OCI-LY1 (cell line): Measurements from ENCODE around the gene IL12RB1.
A peak's percentile ranks its signal among the peaks of the same experiment; 100 is the strongest.
"Not testable (repeated sequence)": the region's sequence is repeated elsewhere in the genome, so short reads cannot be mapped to it uniquely, and the experiment has no call there.

Source experiments
- H2AFZ ChIP-seq: fragments of 200-600 bp; sonication (generic), shearing (Covaris generic); 2 replicates; pipeline ENCODE4 v1.6.0; 2014; ENCODE audit warnings: antibody characterized with exemption, mild to moderate bottlenecking, low read length
- H3F3A ChIP-seq: fragments of 200-600 bp; sonication (generic), shearing (Covaris generic); 2 replicates; pipeline ENCODE4 v1.6.0; 2014; ENCODE audit warnings: mild to moderate bottlenecking, antibody characterized with exemption, low read length, moderate library complexity; ENCODE audit not compliant: insufficient read depth
- H3K27ac ChIP-seq: fragments of 200-600 bp; sonication (generic); 2 replicates; pipeline ENCODE4 v1.5.1; 2014; ENCODE audit warnings: low read length, mixed run types, mild to moderate bottlenecking, low read depth; ENCODE audit not compliant: poor library complexity, severe bottlenecking
- H3K27me3 ChIP-seq: fragments of 200-600 bp; sonication (generic); 2 replicates; pipeline ENCODE4 v1.6.0; 2014; ENCODE audit warnings: antibody characterized with exemption, mild to moderate bottlenecking, low read length, moderate library complexity; ENCODE audit not compliant: insufficient read depth
- H3K36me3 ChIP-seq: fragments of 200-600 bp; sonication (generic); 2 replicates; pipeline ENCODE4 v1.6.1; 2014; ENCODE audit warnings: mild to moderate bottlenecking, antibody characterized with exemption, low read length, moderate library complexity, mixed read lengths; ENCODE audit not compliant: insufficient read depth
- H3K4me1 ChIP-seq: fragments of 200-600 bp; sonication (generic); 2 replicates; pipeline ENCODE4 v1.5.1; 2014; ENCODE audit warnings: mild to moderate bottlenecking, low read length, moderate library complexity; ENCODE audit not compliant: insufficient read depth, severe bottlenecking
- H3K4me2 ChIP-seq: fragments of 200-600 bp; sonication (generic), shearing (Covaris generic); 2 replicates; pipeline ENCODE4 v1.6.1; 2014; ENCODE audit warnings: low read length
- H3K4me3 ChIP-seq: fragments of 200-600 bp; sonication (generic); 2 replicates; pipeline ENCODE4 v1.5.1; 2014; ENCODE audit warnings: low read length, low read depth, mild to moderate bottlenecking, mixed read lengths; ENCODE audit not compliant: poor library complexity, severe bottlenecking
- H3K79me2 ChIP-seq: fragments of 200-600 bp; shearing (Covaris generic); 2 replicates; pipeline ENCODE4 v1.6.1; 2016; ENCODE audit warnings: mixed run types, low read length, mixed read lengths; ENCODE audit not compliant: insufficient read depth
- H3K9ac ChIP-seq: fragments of 200-600 bp; sonication (generic), shearing (Covaris generic); 2 replicates; pipeline ENCODE4 v1.6.1; 2014; ENCODE audit warnings: mild to moderate bottlenecking, low read length, mixed read lengths
- H3K9me2 ChIP-seq: fragments of 200-600 bp; sonication (generic), shearing (Covaris generic); 2 replicates; pipeline ENCODE4 v1.6.1; 2014; ENCODE audit warnings: low read depth, mild to moderate bottlenecking, low read length, mixed read lengths
- H3K9me3 ChIP-seq: fragments of 200-600 bp; shearing (Covaris generic); 2 replicates; pipeline ENCODE4 v1.6.1; 2014; ENCODE audit warnings: low read length, mixed read lengths
- H4K20me1 ChIP-seq: fragments of 200-600 bp; sonication (generic), shearing (Covaris generic); 2 replicates; pipeline ENCODE4 v1.6.0; 2016; ENCODE audit warnings: mild to moderate bottlenecking, low read length; ENCODE audit not compliant: insufficient read depth
- EZH2 ChIP-seq: fragments of 200-600 bp; sonication (generic), shearing (Covaris generic); IDR thresholded peaks from 2 replicates; pipeline ENCODE4 v1.8.0; 2017; ENCODE audit warnings: borderline replicate concordance, mixed run types, mild to moderate bottlenecking, antibody characterized with exemption, low read length, moderate library complexity, mixed read lengths
- TF ChIP-seq, protein P1 (sequence below): fragments of 200-600 bp; sonication (generic), shearing (Covaris generic); IDR thresholded peaks from 2 replicates; pipeline ENCODE4 v1.5.1; 2017; ENCODE audit warnings: mild to moderate bottlenecking, antibody characterized with exemption, low read length, moderate library complexity, mixed read lengths

IL12RB1 gene

DNA sequence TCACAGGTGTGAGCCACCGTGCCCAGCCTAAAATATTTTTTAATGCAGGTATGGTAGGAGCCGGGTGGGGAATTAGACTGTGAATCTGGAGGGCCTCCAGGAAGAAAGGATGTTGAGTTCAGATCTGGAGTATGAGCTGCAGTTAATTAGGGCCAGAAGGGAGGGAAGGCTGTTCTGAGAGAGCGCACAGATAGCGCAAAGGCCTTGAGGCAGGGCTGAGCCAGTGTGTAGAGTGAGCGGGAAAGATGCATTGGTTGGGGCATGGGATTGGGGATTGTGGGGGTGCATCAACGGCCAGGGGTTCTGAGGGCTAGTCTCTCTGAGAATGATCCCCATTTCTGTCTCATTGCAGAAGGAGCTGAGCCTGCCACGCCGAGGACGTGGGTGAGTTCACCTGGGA, 20.5 kb upstream of the IL12RB1 start:
- Histone ChIP-seq H3K79me2 (no peaks in the 10 kb centered on the region), H3K9ac (no peak overlapping the region; the same call in 1 of the 2 replicates), H3K4me3 (no peak overlapping the region), H3K4me1 (peaks cover 63% of the 10 kb centered on the region), H3K36me3 (peaks cover 12% of the 10 kb centered on the region; the same call in 1 of the 2 replicates), H3F3A (peaks cover 9% of the 10 kb centered on the region; the same call in 1 of the 2 replicates), H4K20me1 (no peaks in the 10 kb centered on the region), H3K9me3 (no peaks in the 10 kb centered on the region), H3K4me2 (no peak overlapping the region), H2AFZ (no peak overlapping the region), H3K27me3 (no peaks in the 10 kb centered on the region), H3K9me2 (no peaks in the 10 kb centered on the region), H3K27ac (peak overlapping the region; percentile 60)
- TF ChIP-seq, protein P1, sequence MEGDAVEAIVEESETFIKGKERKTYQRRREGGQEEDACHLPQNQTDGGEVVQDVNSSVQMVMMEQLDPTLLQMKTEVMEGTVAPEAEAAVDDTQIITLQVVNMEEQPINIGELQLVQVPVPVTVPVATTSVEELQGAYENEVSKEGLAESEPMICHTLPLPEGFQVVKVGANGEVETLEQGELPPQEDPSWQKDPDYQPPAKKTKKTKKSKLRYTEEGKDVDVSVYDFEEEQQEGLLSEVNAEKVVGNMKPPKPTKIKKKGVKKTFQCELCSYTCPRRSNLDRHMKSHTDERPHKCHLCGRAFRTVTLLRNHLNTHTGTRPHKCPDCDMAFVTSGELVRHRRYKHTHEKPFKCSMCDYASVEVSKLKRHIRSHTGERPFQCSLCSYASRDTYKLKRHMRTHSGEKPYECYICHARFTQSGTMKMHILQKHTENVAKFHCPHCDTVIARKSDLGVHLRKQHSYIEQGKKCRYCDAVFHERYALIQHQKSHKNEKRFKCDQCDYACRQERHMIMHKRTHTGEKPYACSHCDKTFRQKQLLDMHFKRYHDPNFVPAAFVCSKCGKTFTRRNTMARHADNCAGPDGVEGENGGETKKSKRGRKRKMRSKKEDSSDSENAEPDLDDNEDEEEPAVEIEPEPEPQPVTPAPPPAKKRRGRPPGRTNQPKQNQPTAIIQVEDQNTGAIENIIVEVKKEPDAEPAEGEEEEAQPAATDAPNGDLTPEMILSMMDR, result no peak
- no peak for TF ChIP-seq EZH2

DNA sequence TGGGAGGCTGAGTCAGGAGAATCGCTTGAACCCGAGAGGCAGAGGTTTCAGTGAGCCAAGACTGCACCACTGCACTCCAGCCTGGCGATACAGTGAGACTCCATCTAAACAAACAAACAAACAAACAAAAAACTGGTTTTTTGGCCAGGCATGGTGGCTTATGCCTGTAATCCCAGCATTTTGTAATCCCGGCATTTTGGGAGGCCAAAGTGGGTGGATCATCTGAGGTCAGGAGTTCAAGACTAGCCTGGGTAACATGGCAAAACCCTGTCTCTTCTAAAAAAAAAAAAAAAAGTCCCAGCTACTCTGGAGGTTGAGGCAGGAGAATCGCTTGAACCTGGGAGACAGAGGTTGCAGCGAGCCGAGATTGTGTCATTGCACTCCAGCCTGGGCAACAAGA, 18.5 kb upstream of the IL12RB1 start:
- H3K79me2 ChIP-seq, H3K27me3 ChIP-seq, H3K4me3 ChIP-seq, H3K4me2 ChIP-seq, H3K9me2 ChIP-seq, H3K9ac ChIP-seq, H3K36me3 ChIP-seq, H4K20me1 ChIP-seq, H3F3A ChIP-seq, H3K9me3 ChIP-seq, H2AFZ ChIP-seq: not testable (repeated sequence)
- peak overlapping the region; percentile 73 for H3K27ac ChIP-seq
- peaks cover 62% of the 10 kb centered on the region for H3K4me1 ChIP-seq

DNA sequence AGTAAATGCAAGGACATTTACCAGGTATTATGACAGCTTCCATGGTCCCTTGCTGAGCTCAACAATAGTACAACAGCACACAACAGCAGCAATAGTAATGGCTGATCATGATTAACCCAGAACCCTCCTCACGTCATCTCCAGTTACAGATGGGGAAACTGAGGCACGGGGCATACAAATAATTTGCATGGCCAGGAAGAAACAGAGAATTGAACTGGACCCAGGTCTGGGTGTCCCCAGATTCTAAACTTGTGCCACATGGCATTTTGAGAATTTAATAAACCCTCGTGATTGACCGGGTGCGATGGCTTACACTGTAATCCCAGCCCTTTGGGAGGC, 18.0 kb upstream of the IL12RB1 start:
- H3K9me2 ChIP-seq, result no peaks in the 10 kb centered on the region
- H3K36me3 ChIP-seq, result 0 out of 2 replicates have a peak, but pooled peaks cover 4% of the 10 kb centered on the region
- H3K27ac ChIP-seq, result peak overlapping the region; percentile 73
- no peak for TF ChIP-seq EZH2
- TF ChIP-seq, protein P1, result no peak
- H3K27me3 ChIP-seq, result no peaks in the 10 kb centered on the region
- peaks cover 61% of the 10 kb centered on the region for H3K4me1 ChIP-seq
- no peaks in the 10 kb centered on the region for H4K20me1 ChIP-seq
- H2AFZ ChIP-seq, result no peak overlapping the region
- H3K4me2 ChIP-seq, result peak overlapping the region; percentile 51
- H3K4me3 ChIP-seq, result peak overlapping the region; percentile 40
- H3K79me2 ChIP-seq, result no peaks in the 10 kb centered on the region
- no peaks in the 10 kb centered on the region for H3K9me3 ChIP-seq
- H3F3A ChIP-seq, result peaks cover 9% of the 10 kb centered on the region; the same call in 1 of the 2 replicates
- H3K9ac ChIP-seq, result peak overlapping the region; percentile 4; the same call in 1 of the 2 replicates

DNA sequence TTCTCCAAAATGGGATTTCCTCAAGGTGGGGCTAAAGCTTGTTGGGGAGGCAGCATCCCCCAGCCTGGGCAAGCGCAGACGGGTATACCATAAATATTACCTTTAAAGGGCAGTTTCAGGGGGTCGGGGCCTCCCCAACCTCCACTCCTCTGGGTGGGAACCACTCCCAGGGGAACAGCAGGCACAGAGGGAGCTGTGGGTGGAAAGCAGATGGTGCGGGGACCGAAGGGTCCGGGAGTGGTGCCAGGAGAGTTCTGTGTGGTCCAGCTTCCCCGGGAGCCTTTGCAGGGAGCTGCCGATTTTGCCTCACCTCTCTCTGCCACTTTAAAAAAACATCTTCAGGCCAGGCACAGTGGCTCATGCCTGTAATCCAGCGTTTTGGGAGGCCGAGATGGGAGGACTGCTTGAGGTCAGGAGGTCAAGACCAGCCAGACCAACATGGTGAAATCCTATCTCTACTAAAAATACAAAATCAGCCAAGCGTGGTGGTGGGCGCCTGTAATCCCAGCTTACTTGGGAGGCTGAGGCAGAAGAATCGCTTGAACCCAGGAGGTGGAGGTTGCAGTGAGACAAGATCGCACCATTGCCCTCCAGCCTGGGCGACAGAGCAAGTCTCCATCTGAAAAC, 16.3 kb upstream of the IL12RB1 start:
- peaks cover 61% of the 10 kb centered on the region for H3K4me1 ChIP-seq
- no peaks in the 10 kb centered on the region for H3K9me2 ChIP-seq
- no peaks in the 10 kb centered on the region for H3F3A ChIP-seq
- peak overlapping the region; percentile 73 for H3K27ac ChIP-seq
- H3K9me3 ChIP-seq, result no peaks in the 10 kb centered on the region
- no peaks in the 10 kb centered on the region for H4K20me1 ChIP-seq
- no peak overlapping the region for H2AFZ ChIP-seq
- H3K79me2 ChIP-seq, result no peaks in the 10 kb centered on the region
- 0 out of 2 replicates have a peak, but pooled peaks cover 4% of the 10 kb centered on the region for H3K36me3 ChIP-seq
- H3K4me3 ChIP-seq, result no peak overlapping the region
- H3K9ac ChIP-seq, result no peak overlapping the region; the same call in 1 of the 2 replicates
- peak overlapping the region; percentile 51; the same call in 1 of the 2 replicates for H3K4me2 ChIP-seq
- no peaks in the 10 kb centered on the region for H3K27me3 ChIP-seq
- TF ChIP-seq, protein P1, result no peak
- TF ChIP-seq EZH2, result no peak
